Stimulated activated CD8-positive, alpha-beta memory T cell treated with anti-CD3 and anti-CD28 coated beads, Interleukin-12 subunit alpha, Interleukin-12 subunit beta, amount 100 ng/mL, for 24 hours (primary cell): ENCODE data around the gene C21orf58.

ENCODE experiments used
- DNase-seq: peaks from one replicate; pipeline ENCODE4 v3.0.0-alpha.2; 2020; ENCODE audit errors: extremely low read depth

C21orf58 gene

GRCh38 chr21:46354046-46354445 is 30.4 kb upstream of the C21orf58 start:
- no peak for DNase-seq

DNA sequence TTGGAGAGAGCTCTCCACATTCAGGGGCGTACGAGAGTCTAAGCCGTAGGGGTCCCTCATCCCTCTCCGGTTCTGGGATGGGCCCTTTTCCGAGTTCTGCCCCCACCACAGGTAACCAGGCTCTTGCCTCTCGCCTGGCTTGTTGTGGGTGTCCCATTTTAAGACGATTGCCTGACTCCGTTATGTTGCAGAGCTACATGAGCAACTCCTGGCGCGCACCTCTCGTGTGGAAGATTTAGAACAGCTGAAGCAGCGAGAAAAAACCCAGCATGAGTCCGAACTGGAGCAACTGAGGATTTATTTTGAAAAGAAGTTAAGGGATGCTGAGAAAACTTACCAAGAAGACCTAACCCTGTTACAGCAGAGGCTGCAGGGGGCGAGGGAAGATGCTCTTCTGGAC is 29.2 kb upstream of the C21orf58 start:
- DNase-seq = no peak

DNA sequence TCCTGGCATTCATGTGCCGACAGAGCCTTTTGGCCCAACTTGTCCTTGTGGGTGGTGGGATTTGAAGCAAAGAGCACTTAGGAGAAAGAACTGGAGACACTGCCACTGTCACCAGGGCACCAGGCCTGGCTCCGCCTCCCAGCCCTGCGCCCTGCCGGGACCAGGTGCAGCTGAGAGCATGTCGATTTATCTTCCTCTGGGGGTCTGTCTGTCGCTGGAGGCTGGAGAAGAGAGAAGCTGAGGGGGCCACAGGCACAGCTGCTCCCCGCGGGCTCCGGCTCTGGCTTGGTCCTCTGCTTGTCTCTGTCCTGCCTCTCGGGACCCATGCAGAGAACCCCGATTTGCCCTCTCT is 28.5 kb upstream of the C21orf58 start:
- DNase-seq = no peak

GRCh38 chr21:46351476-46352163 is 27.9 kb upstream of the C21orf58 start:
- no peak for DNase-seq

DNA sequence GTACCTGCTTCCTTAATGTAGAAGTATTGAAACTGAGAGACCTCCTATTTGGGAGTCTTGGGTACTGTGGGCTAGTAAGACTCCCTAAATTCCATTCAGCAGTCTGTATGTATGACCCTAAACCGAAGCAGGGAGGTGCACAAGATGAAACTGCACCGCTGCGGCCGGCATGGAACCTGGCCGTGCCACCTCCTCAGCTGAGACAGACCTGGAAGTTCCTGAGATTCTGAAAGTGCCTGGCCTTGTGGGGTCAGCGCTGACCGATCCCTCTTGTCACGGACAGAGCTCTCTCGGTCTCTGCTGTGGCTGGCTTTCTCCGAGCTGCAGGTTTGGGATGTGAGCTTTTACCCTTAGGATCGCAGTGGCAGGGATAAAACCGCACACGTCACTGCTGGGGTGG is 27.3 kb upstream of the C21orf58 start:
- DNase-seq = no peak

GRCh38 chr21:46350571-46350970 is 26.9 kb upstream of the C21orf58 start:
- DNase-seq = no peak

DNA sequence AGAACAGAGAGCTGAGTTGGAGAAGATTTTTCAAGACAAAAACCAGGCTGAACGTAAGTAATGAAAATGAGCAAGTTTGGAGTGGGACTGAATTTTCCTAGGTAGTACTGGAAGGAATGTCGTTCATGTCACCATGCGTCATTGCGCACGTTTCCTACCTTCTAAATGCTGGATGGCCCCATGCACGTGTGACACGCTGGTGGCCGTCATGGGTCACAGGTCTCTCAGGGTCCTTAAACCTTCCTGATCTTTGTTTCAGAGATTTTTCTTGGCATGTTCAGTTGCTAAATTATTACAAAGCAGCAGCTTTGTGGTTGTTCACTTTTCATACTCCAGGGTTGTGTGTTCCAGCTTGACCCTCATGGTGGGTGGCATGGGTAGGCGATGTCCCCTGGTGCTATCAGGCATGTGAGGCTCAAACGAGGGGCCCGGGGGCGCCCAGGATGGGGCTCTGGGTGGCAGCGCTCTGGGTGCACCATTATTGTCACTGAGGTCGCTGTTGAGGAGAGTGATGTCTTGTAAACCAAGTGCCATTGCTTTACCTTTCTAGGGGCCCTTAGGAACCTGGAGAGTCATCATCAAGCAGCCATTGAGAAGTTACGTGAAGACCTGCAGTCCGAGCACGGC is 25.6 kb upstream of the C21orf58 start:
- no peak for DNase-seq

- no peak for DNase-seq
Measured at GRCh38 chr21:46347791-46348381, 24.2 kb upstream of the C21orf58 start.

- no peak for DNase-seq
Measured at GRCh38 chr21:46347203-46347550, 23.5 kb upstream of the C21orf58 start.

- no peak for DNase-seq
Measured at GRCh38 chr21:46346296-46347202, 22.9 kb upstream of the C21orf58 start.

GRCh38 chr21:46345861-46346260 is 22.2 kb upstream of the C21orf58 start:
- DNase-seq = no peak

- DNase-seq = no peak
Measured at GRCh38 chr21:46344219-46344915, 20.7 kb upstream of the C21orf58 start.

GRCh38 chr21:46340998-46341397 is 17.3 kb upstream of the C21orf58 start:
- no peak for DNase-seq

DNA sequence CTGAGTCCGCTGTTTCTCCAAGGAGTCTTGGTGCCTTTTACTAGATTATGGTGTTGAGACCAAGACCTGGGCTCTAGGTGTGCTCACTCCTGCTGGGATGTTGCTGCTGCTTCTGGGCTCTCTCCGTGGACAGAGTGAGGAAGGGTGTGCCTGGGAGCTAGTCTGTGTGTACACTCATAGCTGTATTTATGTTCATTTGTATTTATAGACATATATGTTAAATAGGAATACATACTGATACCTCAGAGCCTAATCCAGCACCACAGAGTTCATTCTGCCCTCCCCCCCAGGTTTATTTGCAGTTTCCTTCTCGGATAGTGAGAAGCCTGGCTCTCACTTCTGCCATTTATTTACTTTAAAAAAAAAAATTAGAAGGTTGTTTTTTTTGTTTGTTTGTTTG is 12.9 kb upstream of the C21orf58 start:
- no peak for DNase-seq

DNA sequence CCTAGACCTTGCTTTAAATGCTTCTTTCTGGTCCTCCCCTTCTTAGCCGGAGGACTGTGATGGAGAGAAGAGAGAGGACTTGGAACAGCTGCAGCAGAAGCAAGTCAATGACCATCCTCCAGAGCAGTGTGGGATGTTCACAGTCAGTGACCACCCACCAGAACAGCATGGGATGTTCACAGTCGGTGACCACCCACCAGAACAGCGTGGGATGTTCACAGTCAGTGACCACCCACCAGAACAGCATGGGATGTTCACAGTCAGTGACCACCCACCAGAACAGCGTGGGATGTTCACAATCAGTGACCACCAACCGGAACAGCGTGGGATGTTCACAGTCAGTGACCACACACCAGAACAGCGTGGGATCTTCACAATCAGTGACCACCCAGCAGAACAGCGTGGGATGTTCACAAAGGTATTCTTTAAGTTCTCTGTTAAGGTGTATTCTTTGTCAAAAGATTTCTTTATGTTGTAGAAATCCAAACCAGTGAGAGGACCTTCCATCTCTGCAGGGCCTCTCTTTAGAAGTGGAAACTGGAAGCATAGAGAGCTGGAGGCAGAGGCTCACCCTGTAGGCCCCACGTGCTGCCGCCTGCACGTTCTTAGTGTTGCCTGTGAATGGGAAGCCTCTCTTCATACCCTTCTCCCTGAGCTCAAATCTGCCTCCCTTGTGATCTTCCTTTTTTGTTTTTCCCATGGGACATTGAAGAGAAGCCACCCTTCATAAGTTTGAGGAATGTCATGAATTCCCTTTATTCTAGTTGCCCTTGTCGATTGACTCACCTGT is 10.9 kb upstream of the C21orf58 start:
- no peak for DNase-seq

DNA sequence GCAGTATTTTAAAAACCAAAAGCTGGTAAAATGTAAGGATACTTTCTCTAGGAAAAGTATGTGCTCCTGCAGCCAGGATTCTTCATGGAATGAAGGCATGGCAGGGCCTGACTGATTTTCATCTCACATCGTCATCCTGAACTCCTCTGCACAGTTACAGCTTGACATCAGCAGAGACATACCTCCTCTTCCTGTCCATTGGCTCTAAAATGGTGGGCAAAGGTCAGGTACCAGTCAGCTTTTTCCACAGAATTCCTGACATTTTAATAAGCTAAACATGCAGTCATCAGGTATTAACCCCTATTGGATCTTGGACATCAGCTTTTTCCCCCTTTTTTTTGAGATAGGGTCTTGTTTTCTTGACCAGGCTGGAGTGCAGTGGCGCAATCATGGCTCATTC is 6.1 kb upstream of the C21orf58 start:
- DNase-seq = no peak

GRCh38 chr21:46328151-46328550 is 4.5 kb upstream of the C21orf58 start:
- DNase-seq = no peak

- DNase-seq = no peak
Measured at GRCh38 chr21:46327711-46328110, 4.0 kb upstream of the C21orf58 start.

DNA sequence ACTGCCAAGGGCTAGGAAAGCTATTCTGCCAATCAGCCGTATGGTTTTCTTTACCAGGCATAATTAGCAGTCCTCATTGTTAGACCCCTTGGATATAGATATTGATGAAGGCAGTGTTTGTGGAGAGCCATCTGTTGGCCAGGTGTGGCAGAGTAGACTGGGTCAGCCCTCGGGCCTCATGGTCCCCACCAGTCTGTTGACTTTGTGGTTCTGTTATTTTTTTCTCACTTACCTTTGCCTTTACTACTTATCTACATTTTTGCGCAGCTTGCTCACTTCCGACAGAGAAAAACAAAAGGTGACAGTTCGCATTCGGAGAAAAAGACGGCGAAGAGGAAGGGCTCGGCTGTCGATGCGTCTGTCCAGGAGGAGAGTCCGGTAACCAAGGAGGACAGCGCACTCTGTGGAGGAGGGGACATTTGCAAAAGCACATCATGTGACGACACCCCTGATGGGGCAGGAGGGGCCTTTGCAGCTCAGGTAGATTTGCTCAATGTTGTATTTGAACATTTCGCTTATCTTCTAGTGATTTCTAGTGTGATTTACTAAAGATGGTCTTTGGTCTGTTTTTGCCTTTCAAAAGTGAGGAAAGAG is 2.5 kb upstream of the C21orf58 start:
- no peak for DNase-seq

GRCh38 chr21:46325073-46325912 is 1.6 kb upstream of the C21orf58 start:
- DNase-seq = no peak
